Transverse colon (tissue), 4 donors: ENCODE data around the gene GALNT18. TPM values are rescaled to one million over a fixed set of nuclear protein-coding genes. Genes with fewer than 3 reads are reported as not detected.

Source experiments
- DNase-seq: peaks from one replicate; pipeline ENCODE4 v3.0.0-alpha.2; 2019
- H3K27ac ChIP-seq, 4 donors: fragments of 200-600 bp; sonication (generic); 2 replicates each; pipeline ENCODE4 v1.5.1; 2016 to 2018; ENCODE audit warnings: inconsistent platforms in 4 of 4
- H3K27me3 ChIP-seq: fragments of 200-600 bp; sonication (generic); 2 replicates; pipeline ENCODE4 v1.5.1; 2017; ENCODE audit warnings: inconsistent platforms
- H3K36me3 ChIP-seq, 4 donors: fragments of 200-600 bp; sonication (generic); 2 replicates each; pipeline ENCODE4 v1.5.1; 2017 to 2019; ENCODE audit warnings: inconsistent platforms in 4 of 4
- H3K4me1 ChIP-seq, 4 donors: fragments of 200-600 bp; sonication (generic); 2 replicates each; pipeline ENCODE4 v1.5.1; 2017 to 2020; ENCODE audit warnings: inconsistent platforms in 4 of 4
- H3K4me3 ChIP-seq, 4 donors: fragments of 200-600 bp; sonication (generic); 1 replicate in 1 of 4; 2 replicates in 3 of 4; pipeline versions ENCODE4 v1.5.1 to v1.6.1; 2017 to 2019; ENCODE audit warnings: inconsistent platforms in 4 of 4
- H3K9me3 ChIP-seq, 2 donors: fragments of 200-600 bp; sonication (generic); 2 replicates each; pipeline ENCODE4 v1.5.1; 2017 to 2019; ENCODE audit warnings: inconsistent platforms in 2 of 2
- CTCF ChIP-seq, 5 experiments: fragments of 200-600 bp in 3 of 5; fragments of 450-650 bp in 2 of 5; sonication (generic) in 3 of 5; IDR thresholded peaks; 1 replicate in 2 of 5; 2 replicates in 3 of 5; pipeline ENCODE4 v1.5.1; 2016 to 2017; ENCODE audit warnings: antibody characterized with exemption in 5 of 5, inconsistent platforms in 3 of 5, mild to moderate bottlenecking in 2 of 5, moderate library complexity in 1 of 5
- EP300 ChIP-seq: sonication (generic); formaldehyde crosslinking; IDR thresholded peaks from one replicate; pipeline ENCODE4 v1.6.1; 2017; ENCODE audit warnings: antibody characterized with exemption, low read depth
- POLR2A ChIP-seq: fragments of 450-650 bp; IDR thresholded peaks from one replicate; pipeline ENCODE4 v1.6.1; 2016; ENCODE audit warnings: antibody characterized with exemption, mild to moderate bottlenecking, moderate library complexity
- POLR2AphosphoS5 ChIP-seq, 3 donors: sonication (generic); formaldehyde crosslinking; IDR thresholded peaks; one replicate each; pipeline ENCODE4 v1.6.1; 2016; ENCODE audit warnings: antibody characterized with exemption in 3 of 3
- WGBS, 2 donors: methylation state at CpG; one replicate each; pipeline ENCODE4 v1.1.5; 2018; ENCODE audit warnings: low coverage in 1 of 2; 5-methylcytosine and 5-hydroxymethylcytosine counted together
- in situ Hi-C, 4 donors: fragments of 200-750 bp; cut with MboI; loops; one replicate each; pipeline versions ENCODE4 v1.15.0 to v1.15.1; 2017; ENCODE audit warnings: low sequenced_read_pairs in 3 of 4, low pct_ligation_motif_present in 1 of 4, low pct_unique_long_range_greater_than_20kb in 1 of 4
- intact Hi-C: fragments of 100-400 bp; cut with DNase I; formaldehyde crosslinking; loops from one replicate; pipeline ENCODE4 v1.15.1; 2023; ENCODE audit warnings: low total_unique reads
- total RNA-seq, 4 donors: library from RNA; depleted of rRNA; stranded (reverse); fragments of >200 nt; gene quantifications; one replicate each; pipeline ENCODE4 v1.1.0, GENCODE V29; 2016

GALNT18 gene
- total RNA-seq, 4 donors from 2014 or later: 5.6 to 22.1 (median 8.4) TPM

GRCh38 chr11:11620173-11620920 is 1.5 kb downstream of the GALNT18 start:
- H3K36me3 ChIP-seq: no peaks in the 10 kb centered on the region
- WGBS, 2 donors: 3% methylated on average over 31 of the region's 48 CpGs; no CpG with 5 or more reads in 1 of the 2 donors
- H3K27ac ChIP-seq: peak overlapping the region; percentile 73 to 82 (median 76)
- H3K9me3 ChIP-seq: no peaks in the 10 kb centered on the region
- in situ Hi-C loops (no loop called here), intact Hi-C loops (loop anchor here (10.0 kb wide), 1 partner anchor 164 kb away; no protein-coding TSS in a partner anchor)
- TF ChIP-seq POLR2A (peak; percentile 50), POLR2AphosphoS5 (IDR thresholded peaks at IDR 0.05) (peak in 1 of 3 donors; percentile 6), CTCF (IDR thresholded peaks at IDR 0.05) (no peak), EP300 (no peak)
- DNase-seq: peak; percentile 73
- peak overlapping the region; percentile 19 to 64 (median 44) for H3K4me3 ChIP-seq
- peaks cover 19% of the 10 kb centered on the region for H3K27me3 ChIP-seq
- peaks cover 0 to 25% (median 18%) of the 10 kb centered on the region in 4 donors for H3K4me1 ChIP-seq

DNA sequence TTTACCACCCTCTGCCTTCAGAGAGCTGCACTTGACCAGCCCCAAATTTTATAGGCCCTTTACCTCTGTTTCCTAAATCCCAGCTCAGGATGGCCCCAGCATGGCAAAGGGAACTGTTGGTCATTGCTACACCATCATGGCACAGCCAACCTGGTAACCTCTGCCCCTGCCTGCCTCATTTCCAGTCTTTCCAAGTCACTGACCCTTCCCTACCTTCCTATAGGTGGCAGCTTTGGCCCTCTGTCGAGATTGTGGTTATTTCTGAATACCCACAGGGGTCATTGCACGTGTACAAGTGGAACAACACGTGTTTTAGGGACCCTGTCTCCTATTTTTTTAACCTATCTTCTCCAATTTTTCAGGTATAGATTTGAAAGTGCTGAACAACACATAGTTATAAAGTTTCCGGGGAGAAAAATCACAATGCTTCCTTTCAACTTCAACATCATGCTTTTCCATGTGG is 2.8 kb downstream of the GALNT18 start:
- 33 to 40% methylated on average over 4 of the region's 4 CpGs for WGBS, 2 donors
- in situ Hi-C loops: no loop called here
- no peak overlapping the region for H3K27ac ChIP-seq

GRCh38 chr11:11615086-11615485 is 6.7 kb downstream of the GALNT18 start:
- no peak overlapping the region for H3K4me3 ChIP-seq
- 63 to 69% methylated on average over 4 of the region's 4 CpGs for WGBS, 2 donors
- in situ Hi-C loops: no loop called here

More for the DNA sequence above, 2.8 kb downstream of the GALNT18 start:
- Histone ChIP-seq H3K9me3 (no peaks in the 10 kb centered on the region), H3K4me1 (peaks cover 0 to 25% (median 18%) of the 10 kb centered on the region in 4 donors), H3K36me3 (no peaks in the 10 kb centered on the region), H3K27me3 (peaks cover 19% of the 10 kb centered on the region), H3K4me3 (no peak overlapping the region)
- no peak for TF ChIP-seq CTCF (IDR thresholded peaks at IDR 0.05)
- no peak for TF ChIP-seq EP300
- no peak for TF ChIP-seq POLR2AphosphoS5 (IDR thresholded peaks at IDR 0.05)
- no peak for TF ChIP-seq POLR2A
- no peak for DNase-seq
- intact Hi-C loops: no loop called here

More at GRCh38 chr11:11615086-11615485, 6.7 kb downstream of the GALNT18 start:
- DNase-seq: no peak
- intact Hi-C loops: no loop called here
- Histone ChIP-seq H3K4me1 (peaks cover 0 to 7% (median 0%) of the 10 kb centered on the region in 4 donors), H3K36me3 (no peaks in the 10 kb centered on the region), H3K9me3 (no peaks in the 10 kb centered on the region), H3K27me3 (peaks cover 8% of the 10 kb centered on the region), H3K27ac (no peak overlapping the region)
- TF ChIP-seq POLR2AphosphoS5 (IDR thresholded peaks at IDR 0.05) (no peak), CTCF (IDR thresholded peaks at IDR 0.05) (no peak), EP300 (no peak), POLR2A (no peak)
